ENCODE measurements around the gene AURKB. TPM values are rescaled to one million over a fixed set of nuclear protein-coding genes. Genes with fewer than 3 reads are reported as not detected.

The AURKB gene
- total and polyA plus RNA-seq, 10 of the 15 experiments (the other 5 are each of a cell fraction or from before 2014, with no cell fraction given), result 52.7 to 209 (median 128) TPM

DNA sequence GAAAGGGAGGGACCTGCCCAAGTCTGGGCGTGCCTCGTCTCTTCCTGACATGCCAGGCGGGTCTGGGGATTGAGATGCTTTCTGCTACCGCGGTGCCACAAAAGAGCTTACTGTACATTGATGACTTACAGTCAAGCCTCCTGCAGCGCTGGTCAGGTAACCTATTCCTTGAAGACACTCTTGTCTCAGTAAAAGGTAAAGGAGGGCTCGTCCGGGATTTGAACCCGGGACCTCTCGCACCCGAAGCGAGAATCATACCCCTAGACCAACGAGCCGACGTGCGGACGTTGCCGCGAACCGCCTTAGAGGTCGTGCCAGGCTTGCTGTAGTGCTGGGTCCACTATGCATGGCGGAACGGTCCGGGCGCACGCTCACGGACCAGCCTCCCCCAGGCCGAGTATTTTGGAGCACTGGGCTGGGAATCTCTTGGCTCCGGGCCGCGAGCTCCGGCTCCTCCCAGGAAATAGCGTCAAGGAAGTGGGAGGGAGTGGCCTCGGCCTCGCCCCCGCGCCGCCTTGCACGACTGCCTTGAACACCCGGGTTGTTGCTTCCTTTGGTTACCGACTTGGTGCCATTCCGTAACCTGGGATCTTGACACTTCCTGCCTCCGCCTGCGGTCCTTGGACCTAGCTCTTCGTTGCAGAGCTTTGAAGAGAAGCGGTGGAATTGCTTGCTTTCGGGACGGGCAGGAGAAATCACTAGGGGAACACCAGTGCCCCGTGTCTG is 12.4 kb upstream of the AURKB start (continued):
- TF ChIP-seq MAX (IDR thresholded peaks at IDR 0.05; ENCODE audit: low read depth, low read length), result 0 out of 2 replicates have a peak, but pooled peaks have one; percentile 3
- no peak for TF ChIP-seq PBX3 (IDR thresholded peaks at IDR 0.05; ENCODE audit: insufficient replicate concordance, low read depth, low read length)
- peak; percentile 5 for TF ChIP-seq MEF2B (IDR thresholded peaks at IDR 0.05; ENCODE audit: partially characterized antibody, poor library complexity, severe bottlenecking)
- TF ChIP-seq CBFB (IDR thresholded peaks at IDR 0.05; ENCODE audit: low read depth), result peak; percentile 61
- no peak for TF ChIP-seq SUZ12 (IDR thresholded peaks at IDR 0.05; ENCODE audit: unreplicated experiment)
- peak; percentile 29 for TF ChIP-seq ZNF207 (IDR thresholded peaks at IDR 0.05; ENCODE audit: borderline replicate concordance)
- no peak for TF ChIP-seq ZNF622 (IDR thresholded peaks at IDR 0.05)
- no peak for TF ChIP-seq TCF7 (IDR thresholded peaks at IDR 0.05; ENCODE audit: borderline replicate concordance)
- TF ChIP-seq, protein P1, sequence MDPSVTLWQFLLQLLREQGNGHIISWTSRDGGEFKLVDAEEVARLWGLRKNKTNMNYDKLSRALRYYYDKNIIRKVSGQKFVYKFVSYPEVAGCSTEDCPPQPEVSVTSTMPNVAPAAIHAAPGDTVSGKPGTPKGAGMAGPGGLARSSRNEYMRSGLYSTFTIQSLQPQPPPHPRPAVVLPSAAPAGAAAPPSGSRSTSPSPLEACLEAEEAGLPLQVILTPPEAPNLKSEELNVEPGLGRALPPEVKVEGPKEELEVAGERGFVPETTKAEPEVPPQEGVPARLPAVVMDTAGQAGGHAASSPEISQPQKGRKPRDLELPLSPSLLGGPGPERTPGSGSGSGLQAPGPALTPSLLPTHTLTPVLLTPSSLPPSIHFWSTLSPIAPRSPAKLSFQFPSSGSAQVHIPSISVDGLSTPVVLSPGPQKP (IDR thresholded peaks at IDR 0.05; ENCODE audit: low read depth, low read length), result 0 out of 2 replicates have a peak, but pooled peaks have one; percentile 17
- TF ChIP-seq, protein P2, sequence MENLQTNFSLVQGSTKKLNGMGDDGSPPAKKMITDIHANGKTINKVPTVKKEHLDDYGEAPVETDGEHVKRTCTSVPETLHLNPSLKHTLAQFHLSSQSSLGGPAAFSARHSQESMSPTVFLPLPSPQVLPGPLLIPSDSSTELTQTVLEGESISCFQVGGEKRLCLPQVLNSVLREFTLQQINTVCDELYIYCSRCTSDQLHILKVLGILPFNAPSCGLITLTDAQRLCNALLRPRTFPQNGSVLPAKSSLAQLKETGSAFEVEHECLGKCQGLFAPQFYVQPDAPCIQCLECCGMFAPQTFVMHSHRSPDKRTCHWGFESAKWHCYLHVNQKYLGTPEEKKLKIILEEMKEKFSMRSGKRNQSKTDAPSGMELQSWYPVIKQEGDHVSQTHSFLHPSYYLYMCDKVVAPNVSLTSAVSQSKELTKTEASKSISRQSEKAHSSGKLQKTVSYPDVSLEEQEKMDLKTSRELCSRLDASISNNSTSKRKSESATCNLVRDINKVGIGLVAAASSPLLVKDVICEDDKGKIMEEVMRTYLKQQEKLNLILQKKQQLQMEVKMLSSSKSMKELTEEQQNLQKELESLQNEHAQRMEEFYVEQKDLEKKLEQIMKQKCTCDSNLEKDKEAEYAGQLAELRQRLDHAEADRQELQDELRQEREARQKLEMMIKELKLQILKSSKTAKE (IDR thresholded peaks at IDR 0.05; ENCODE audit: low read depth, poor library complexity, severe bottlenecking), result no peak
- peak; percentile 81 for TF ChIP-seq POLR2A (IDR thresholded peaks at IDR 0.05; ENCODE audit: low read depth, low read length)
- peak; percentile 35 for TF ChIP-seq NKRF (conservative IDR thresholded peaks at IDR 0.05)
- TF ChIP-seq BRCA1 (IDR thresholded peaks at IDR 0.05; ENCODE audit: low read depth, low read length), result no peak
- no peak for TF ChIP-seq USF1 (IDR thresholded peaks at IDR 0.05; ENCODE audit: borderline replicate concordance, extremely low read length, insufficient read depth, low read depth, low read length)
- no peak for TF ChIP-seq SMAD1 (IDR thresholded peaks at IDR 0.05; ENCODE audit: low read depth, partially characterized antibody)
- peak; percentile 48; the same call in 1 of the 2 replicates for TF ChIP-seq PAX5 (IDR thresholded peaks at IDR 0.05; ENCODE audit: borderline replicate concordance, low read depth, low read length)
- TF ChIP-seq NFYA (IDR thresholded peaks at IDR 0.05; ENCODE audit: borderline replicate concordance, low read depth, low read length), result no peak
- TF ChIP-seq ZNF274 (IDR thresholded peaks at IDR 0.05; ENCODE audit: insufficient read depth, insufficient read length), result no peak
- peak; percentile 70 for TF ChIP-seq FOXK2 (IDR thresholded peaks at IDR 0.05)
- TF ChIP-seq CREB1 (IDR thresholded peaks at IDR 0.05; ENCODE audit: low read depth), result peak; percentile 75; the same call in 1 of the 2 replicates
- TF ChIP-seq IKZF1 (conservative IDR thresholded peaks at IDR 0.05), result peak; percentile 89

Data from GM12878 (cell line).